ENCODE measurements around the gene RPN1.

DNA sequence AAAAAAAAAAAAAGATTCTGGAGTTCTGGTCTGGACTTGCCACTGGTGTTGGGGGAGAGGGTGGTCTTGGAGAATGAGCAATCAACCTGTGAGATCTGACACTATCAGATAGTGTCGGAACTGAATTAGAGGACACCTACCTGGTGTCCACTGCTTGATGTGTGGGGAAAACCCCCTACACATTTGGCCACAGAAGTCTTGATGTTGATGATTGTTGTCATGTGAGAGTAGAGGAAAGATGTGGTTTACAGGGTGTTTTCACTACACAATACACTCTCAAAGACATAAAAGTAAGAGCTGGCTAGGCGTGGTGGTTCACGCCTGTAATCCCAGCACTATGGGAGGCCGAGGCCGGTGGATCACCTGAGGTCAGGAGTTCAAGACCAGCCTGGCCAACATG, 38.4 kb upstream of the RPN1 start:
- TF ChIP-seq EZH2phosphoT487 (IDR thresholded peaks at IDR 0.05; ENCODE audit: low read depth, severe bottlenecking, unreplicated experiment): no peak
- TF ChIP-seq, protein P1, sequence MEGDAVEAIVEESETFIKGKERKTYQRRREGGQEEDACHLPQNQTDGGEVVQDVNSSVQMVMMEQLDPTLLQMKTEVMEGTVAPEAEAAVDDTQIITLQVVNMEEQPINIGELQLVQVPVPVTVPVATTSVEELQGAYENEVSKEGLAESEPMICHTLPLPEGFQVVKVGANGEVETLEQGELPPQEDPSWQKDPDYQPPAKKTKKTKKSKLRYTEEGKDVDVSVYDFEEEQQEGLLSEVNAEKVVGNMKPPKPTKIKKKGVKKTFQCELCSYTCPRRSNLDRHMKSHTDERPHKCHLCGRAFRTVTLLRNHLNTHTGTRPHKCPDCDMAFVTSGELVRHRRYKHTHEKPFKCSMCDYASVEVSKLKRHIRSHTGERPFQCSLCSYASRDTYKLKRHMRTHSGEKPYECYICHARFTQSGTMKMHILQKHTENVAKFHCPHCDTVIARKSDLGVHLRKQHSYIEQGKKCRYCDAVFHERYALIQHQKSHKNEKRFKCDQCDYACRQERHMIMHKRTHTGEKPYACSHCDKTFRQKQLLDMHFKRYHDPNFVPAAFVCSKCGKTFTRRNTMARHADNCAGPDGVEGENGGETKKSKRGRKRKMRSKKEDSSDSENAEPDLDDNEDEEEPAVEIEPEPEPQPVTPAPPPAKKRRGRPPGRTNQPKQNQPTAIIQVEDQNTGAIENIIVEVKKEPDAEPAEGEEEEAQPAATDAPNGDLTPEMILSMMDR (IDR thresholded peaks at IDR 0.05; ENCODE audit: poor library complexity): no peak
